GM08714 (cell line): Measurements from ENCODE around the gene SLK.

Experiments
- H3K4me3 ChIP-seq: fragments of 200-500 bp; sonication (Bioruptor generic); 2 replicates; pipeline ENCODE4 v1.5.1; 2014; ENCODE audit warnings: mild to moderate bottlenecking, low read length, inconsistent platforms
- ZNF274 ChIP-seq: IDR thresholded peaks from 2 replicates; pipeline ENCODE4 v1.6.1; 2012; ENCODE audit warnings: mild to moderate bottlenecking, low read depth, low read length

The SLK gene

GRCh38 chr10:103930881-103931280 lies 36.1 kb upstream of the SLK start:
- no peak for TF ChIP-seq ZNF274

GRCh38 chr10:103931603-103932002 lies 35.3 kb upstream of the SLK start:
- no peak for TF ChIP-seq ZNF274
- no peak overlapping the region for H3K4me3 ChIP-seq

More at GRCh38 chr10:103930881-103931280, 36.1 kb upstream of the SLK start:
- no peak overlapping the region for H3K4me3 ChIP-seq

GRCh38 chr10:103932271-103932670 lies 34.7 kb upstream of the SLK start:
- H3K4me3 ChIP-seq = no peak overlapping the region
- TF ChIP-seq ZNF274 = no peak

- no peak overlapping the region for H3K4me3 ChIP-seq
- no peak for TF ChIP-seq ZNF274
Measured at GRCh38 chr10:103932971-103933370, 34.0 kb upstream of the SLK start.

- TF ChIP-seq ZNF274 = no peak
- no peak overlapping the region for H3K4me3 ChIP-seq
Measured at GRCh38 chr10:103933557-103934121, 33.3 kb upstream of the SLK start.

GRCh38 chr10:103934308-103934707 lies 32.6 kb upstream of the SLK start:
- no peak overlapping the region for H3K4me3 ChIP-seq
- TF ChIP-seq ZNF274 = no peak

- no peak overlapping the region for H3K4me3 ChIP-seq
- TF ChIP-seq ZNF274 = no peak
Measured at GRCh38 chr10:103936022-103936421, 30.9 kb upstream of the SLK start.

GRCh38 chr10:103939522-103939921 lies 27.4 kb upstream of the SLK start:
- no peak for TF ChIP-seq ZNF274
- H3K4me3 ChIP-seq = no peak overlapping the region

GRCh38 chr10:103941801-103942200 lies 25.1 kb upstream of the SLK start:
- no peak overlapping the region for H3K4me3 ChIP-seq
- TF ChIP-seq ZNF274 = no peak

GRCh38 chr10:103942866-103943265 lies 24.1 kb upstream of the SLK start:
- no peak for TF ChIP-seq ZNF274

GRCh38 chr10:103947799-103948516 lies 19.0 kb upstream of the SLK start:
- TF ChIP-seq ZNF274 = no peak
- H3K4me3 ChIP-seq = no peak overlapping the region

More at GRCh38 chr10:103942866-103943265, 24.1 kb upstream of the SLK start:
- H3K4me3 ChIP-seq = no peak overlapping the region

- no peak for TF ChIP-seq ZNF274
- no peak overlapping the region for H3K4me3 ChIP-seq
Measured at GRCh38 chr10:103949728-103950127, 17.2 kb upstream of the SLK start.

GRCh38 chr10:103951183-103951582 lies 15.8 kb upstream of the SLK start:
- TF ChIP-seq ZNF274 = no peak
- H3K4me3 ChIP-seq = no peak overlapping the region

GRCh38 chr10:103951942-103952341 lies 15.0 kb upstream of the SLK start:
- TF ChIP-seq ZNF274 = no peak
- H3K4me3 ChIP-seq = no peak overlapping the region

GRCh38 chr10:103954543-103954942 lies 12.4 kb upstream of the SLK start:
- H3K4me3 ChIP-seq = no peak overlapping the region
- TF ChIP-seq ZNF274 = no peak

GRCh38 chr10:103958996-103959395 lies 7.9 kb upstream of the SLK start:
- H3K4me3 ChIP-seq = no peak overlapping the region
- no peak for TF ChIP-seq ZNF274

- no peak for TF ChIP-seq ZNF274
- H3K4me3 ChIP-seq = no peak overlapping the region
Measured at GRCh38 chr10:103960103-103960502, 6.8 kb upstream of the SLK start.
